Measurements from ENCODE around the gene HDHD5. TPM values are rescaled to one million over a fixed set of nuclear protein-coding genes. Genes with fewer than 3 reads are reported as not detected.

Gene HDHD5
- total RNA-seq, 2 experiments from 2014 or later = 11.0 to 11.6 TPM

DNA sequence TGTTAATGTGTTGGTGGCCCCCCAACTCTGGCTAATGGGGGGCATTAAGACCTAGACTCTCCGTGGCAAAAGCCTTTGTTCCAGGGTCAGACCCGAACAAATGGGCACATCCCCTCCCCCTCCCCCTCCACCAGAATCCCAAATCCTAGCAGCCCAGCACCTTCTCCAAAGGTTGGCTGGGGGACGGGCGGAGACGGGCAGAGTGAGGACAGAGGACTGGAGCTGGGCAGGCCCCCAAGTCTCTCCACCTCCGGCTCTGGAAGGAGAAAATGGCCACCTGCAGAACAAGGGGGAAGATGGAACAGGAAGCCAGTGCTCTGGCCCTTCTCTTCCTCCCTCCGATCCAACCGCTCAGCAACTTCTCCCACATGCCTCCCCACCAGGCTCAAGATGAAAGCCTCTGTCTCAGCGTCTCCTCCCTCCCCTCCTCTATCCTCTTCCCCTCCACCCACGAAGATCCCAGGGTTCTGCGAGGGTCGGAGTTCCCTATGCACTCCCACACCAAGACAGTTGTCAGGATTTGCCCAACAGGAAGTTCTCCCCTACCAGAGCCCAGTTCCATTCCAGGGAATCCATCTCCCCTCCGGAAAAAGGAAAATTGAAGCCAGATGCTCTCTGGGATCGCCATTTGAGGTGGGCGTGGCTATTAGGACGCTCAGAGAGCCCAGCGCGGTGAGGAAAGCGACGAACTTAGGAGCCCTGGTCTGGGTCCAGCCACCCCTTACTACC, 40.1 kb upstream of the HDHD5 start:
- Histone ChIP-seq H3K27me3 (ENCODE audit: control insufficient read depth in 1 of 2, insufficient read depth in 2 of 2, low read length in 2 of 2) (no peaks in the 10 kb centered on the region), H3K9me3 (ENCODE audit: control insufficient read depth in 1 of 2, insufficient read depth in 1 of 2, low read length in 2 of 2) (no peaks in the 10 kb centered on the region), H3K36me3 (ENCODE audit: insufficient read depth, low read length) (peaks cover 57% of the 10 kb centered on the region), H3K4me3 (ENCODE audit: low read length) (no peak overlapping the region), H3K4me1 (ENCODE audit: insufficient read depth, low read length) (peaks cover 3% of the 10 kb centered on the region), H3K27ac (ENCODE audit: low read depth in 1 of 2, low read length in 2 of 2) (no peak overlapping the region)
- no peaks in the 10 kb centered on the region for H3K9me3 Mint-ChIP-seq
- DNase-seq (no peak), ATAC-seq (ENCODE audit: poor library complexity) (no peak)
- no peak overlapping the region for H3K4me3 Mint-ChIP-seq
- intact Hi-C loops (cut with DNase I, micrococcal nuclease) = no loop called here
- H3K4me1 Mint-ChIP-seq (ENCODE audit: low read depth) = peaks cover 13% of the 10 kb centered on the region
- ChIA-PET POLR2A (no interaction called here), CTCF (no interaction called here)
- H3K36me3 Mint-ChIP-seq (ENCODE audit: low read depth) = peaks cover 78% of the 10 kb centered on the region
- no peaks in the 10 kb centered on the region for H3K27me3 Mint-ChIP-seq
- H3K27ac Mint-ChIP-seq = no peak overlapping the region
- TF ChIP-seq, protein P1, sequence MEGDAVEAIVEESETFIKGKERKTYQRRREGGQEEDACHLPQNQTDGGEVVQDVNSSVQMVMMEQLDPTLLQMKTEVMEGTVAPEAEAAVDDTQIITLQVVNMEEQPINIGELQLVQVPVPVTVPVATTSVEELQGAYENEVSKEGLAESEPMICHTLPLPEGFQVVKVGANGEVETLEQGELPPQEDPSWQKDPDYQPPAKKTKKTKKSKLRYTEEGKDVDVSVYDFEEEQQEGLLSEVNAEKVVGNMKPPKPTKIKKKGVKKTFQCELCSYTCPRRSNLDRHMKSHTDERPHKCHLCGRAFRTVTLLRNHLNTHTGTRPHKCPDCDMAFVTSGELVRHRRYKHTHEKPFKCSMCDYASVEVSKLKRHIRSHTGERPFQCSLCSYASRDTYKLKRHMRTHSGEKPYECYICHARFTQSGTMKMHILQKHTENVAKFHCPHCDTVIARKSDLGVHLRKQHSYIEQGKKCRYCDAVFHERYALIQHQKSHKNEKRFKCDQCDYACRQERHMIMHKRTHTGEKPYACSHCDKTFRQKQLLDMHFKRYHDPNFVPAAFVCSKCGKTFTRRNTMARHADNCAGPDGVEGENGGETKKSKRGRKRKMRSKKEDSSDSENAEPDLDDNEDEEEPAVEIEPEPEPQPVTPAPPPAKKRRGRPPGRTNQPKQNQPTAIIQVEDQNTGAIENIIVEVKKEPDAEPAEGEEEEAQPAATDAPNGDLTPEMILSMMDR (IDR thresholded peaks at IDR 0.05) = no peak

DNA sequence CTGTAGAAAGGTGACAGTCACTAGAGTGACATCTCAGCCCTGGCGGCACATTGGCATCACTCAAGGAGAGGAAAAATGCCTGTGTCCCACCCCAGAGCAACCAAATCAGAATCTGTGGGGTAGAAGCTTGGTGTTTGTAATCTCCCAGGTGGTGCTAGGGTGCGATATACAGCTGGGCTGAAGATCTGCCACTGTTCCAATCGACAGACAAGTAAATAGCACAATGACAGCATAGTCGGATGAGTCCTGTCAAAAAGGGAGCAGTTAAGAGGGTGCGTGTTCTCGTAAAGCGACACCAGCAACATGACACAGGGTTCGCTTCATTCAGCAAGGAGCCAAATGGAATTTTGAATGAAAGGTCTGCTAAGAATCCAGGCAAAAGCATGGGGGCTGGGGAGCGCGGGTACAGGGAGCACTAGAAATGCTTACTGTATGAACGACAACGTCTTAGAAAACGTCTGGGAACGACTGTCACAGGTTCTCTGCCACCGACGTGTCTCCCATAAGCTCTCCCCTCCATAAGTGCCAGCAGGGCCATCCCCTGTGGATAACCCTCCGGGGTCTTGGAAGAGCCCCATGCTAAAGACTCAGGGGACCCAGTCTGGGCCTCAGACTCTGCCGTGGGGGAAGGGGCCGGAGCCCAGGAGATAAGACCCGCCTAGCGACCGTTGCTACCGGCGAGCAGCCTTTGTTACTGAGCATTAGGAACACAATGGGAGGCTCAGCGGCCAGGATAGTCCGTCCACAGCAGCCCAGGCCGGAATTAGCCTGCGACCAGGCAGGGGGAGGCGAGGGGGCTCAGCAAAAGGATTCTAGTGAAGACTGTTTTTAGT, 39.3 kb upstream of the HDHD5 start:
- ChIA-PET CTCF (no interaction called here), POLR2A (no interaction called here)
- Mint-ChIP-seq H3K9me3 (no peaks in the 10 kb centered on the region), H3K27me3 (no peaks in the 10 kb centered on the region), H3K4me3 (no peak overlapping the region), H3K4me1 (ENCODE audit: low read depth) (peaks cover 6% of the 10 kb centered on the region), H3K36me3 (ENCODE audit: low read depth) (peaks cover 75% of the 10 kb centered on the region), H3K27ac (no peak overlapping the region)
- intact Hi-C loops (cut with DNase I, micrococcal nuclease) = no loop called here
- Histone ChIP-seq H3K9me3 (ENCODE audit: control insufficient read depth in 1 of 2, insufficient read depth in 1 of 2, low read length in 2 of 2) (no peaks in the 10 kb centered on the region), H3K4me1 (ENCODE audit: insufficient read depth, low read length) (peaks cover 3% of the 10 kb centered on the region), H3K4me3 (ENCODE audit: low read length) (no peak overlapping the region), H3K27ac (ENCODE audit: low read depth in 1 of 2, low read length in 2 of 2) (no peak overlapping the region), H3K36me3 (ENCODE audit: insufficient read depth, low read length) (peaks cover 50% of the 10 kb centered on the region), H3K27me3 (ENCODE audit: control insufficient read depth in 1 of 2, insufficient read depth in 2 of 2, low read length in 2 of 2) (no peaks in the 10 kb centered on the region)
- DNase-seq (no peak), ATAC-seq (ENCODE audit: poor library complexity) (no peak)
- TF ChIP-seq, protein P1 (IDR thresholded peaks at IDR 0.05) = no peak

DNA sequence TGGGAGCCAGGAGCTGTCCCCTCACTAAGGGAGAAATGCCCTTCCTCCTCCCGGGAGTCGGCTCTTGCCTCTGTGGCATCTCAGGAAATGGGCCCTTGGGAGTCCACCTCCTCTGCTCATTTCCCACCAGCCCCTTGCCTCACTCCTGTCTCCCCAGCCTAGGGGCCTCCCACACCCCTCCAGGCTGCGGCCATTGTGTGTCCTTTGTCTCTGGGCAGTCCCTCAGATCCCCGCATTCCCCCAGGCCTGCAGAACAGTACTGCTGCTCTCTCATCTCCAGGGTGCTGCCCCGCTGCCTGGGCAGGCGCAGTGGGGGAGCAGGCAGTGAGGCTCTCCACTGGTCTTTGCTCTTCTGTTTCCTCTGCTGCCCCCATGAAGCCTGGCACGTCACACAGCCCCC, 35.1 kb upstream of the HDHD5 start:
- Mint-ChIP-seq H3K4me1 (ENCODE audit: low read depth) (no peaks in the 10 kb centered on the region), H3K27me3 (no peaks in the 10 kb centered on the region), H3K4me3 (no peak overlapping the region), H3K27ac (peak overlapping the region; percentile 59), H3K36me3 (ENCODE audit: low read depth) (peaks cover 64% of the 10 kb centered on the region), H3K9me3 (no peaks in the 10 kb centered on the region)
- no peak for DNase-seq
- Histone ChIP-seq H3K27me3 (ENCODE audit: control insufficient read depth in 1 of 2, insufficient read depth in 2 of 2, low read length in 2 of 2) (no peaks in the 10 kb centered on the region), H3K4me1 (ENCODE audit: insufficient read depth, low read length) (peaks cover 2% of the 10 kb centered on the region), H3K36me3 (ENCODE audit: insufficient read depth, low read length) (peaks cover 47% of the 10 kb centered on the region), H3K27ac (ENCODE audit: low read depth in 1 of 2, low read length in 2 of 2) (no peak overlapping the region), H3K4me3 (ENCODE audit: low read length) (no peak overlapping the region), H3K9me3 (ENCODE audit: control insufficient read depth in 1 of 2, insufficient read depth in 1 of 2, low read length in 2 of 2) (no peaks in the 10 kb centered on the region)
- ATAC-seq (ENCODE audit: poor library complexity) = no peak
- TF ChIP-seq, protein P1 (IDR thresholded peaks at IDR 0.05) = no peak
- ChIA-PET CTCF (no interaction called here), POLR2A (no interaction called here)
- intact Hi-C loops (cut with DNase I, micrococcal nuclease) = no loop called here
